GDM1 (cell line): Measurements from ENCODE around the gene TMEM132D.
"Not testable (repeated sequence)": the region's sequence is repeated elsewhere in the genome, so short reads cannot be mapped to it uniquely, and the experiment has no call there.

ENCODE experiments used
- DNase-seq: peaks from one replicate; lab custom pipeline; 2025; lab: John Stamatoyannopoulos, UW

The TMEM132D gene

GRCh38 chr12:129903956-129904829, at the start of gene TMEM132D:
Gene TMEM132D (minus strand): TSS chr12:129904025.
- DNase-seq = no peak

DNA sequence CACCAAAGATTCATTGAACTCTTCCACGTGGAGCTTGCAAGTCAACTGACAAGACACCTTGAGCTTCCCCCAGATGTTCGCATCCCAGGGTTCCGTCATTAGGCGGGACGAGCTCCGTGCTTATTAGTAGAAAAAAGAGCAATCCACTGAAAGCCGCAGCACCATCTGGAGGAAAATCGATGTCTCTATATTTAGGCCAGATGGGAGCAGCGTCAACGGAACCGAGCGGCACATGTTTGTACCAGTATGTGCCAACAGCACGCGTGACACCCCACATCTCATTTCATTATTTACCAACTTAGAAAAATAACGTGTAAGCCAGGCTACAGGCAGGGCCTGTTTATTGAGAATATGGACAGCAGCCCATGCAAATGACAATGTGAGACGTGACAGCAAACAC, 45.8 kb upstream of the TMEM132D start:
- no peak for DNase-seq

DNA sequence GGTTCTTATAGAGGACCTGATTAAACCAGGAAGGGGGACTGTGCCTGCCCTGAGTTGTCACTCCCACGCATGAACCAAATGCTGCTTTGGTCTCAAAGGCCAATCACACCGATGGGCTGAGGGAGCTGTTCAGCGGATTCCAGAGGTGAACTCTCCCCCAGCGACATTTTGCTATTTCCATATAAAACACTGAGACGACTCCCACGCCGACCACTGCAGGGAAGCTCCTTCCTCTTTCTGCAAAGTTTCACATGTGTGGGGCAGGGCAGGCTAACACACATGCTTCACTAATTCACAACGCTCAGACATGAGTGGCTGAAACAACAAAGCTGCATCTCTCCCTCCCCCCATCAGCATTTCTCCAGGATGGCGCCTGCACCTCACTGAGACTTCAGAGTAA, 37.8 kb upstream of the TMEM132D start:
- no peak for DNase-seq

GRCh38 chr12:129938089-129938488, 34.3 kb upstream of the TMEM132D start:
- DNase-seq = no peak

- DNase-seq = no peak
These were observed 33.6 kb upstream of the TMEM132D start for GRCh38 chr12:129937426-129937825.

- DNase-seq = no peak
These were observed 24.8 kb upstream of the TMEM132D start for GRCh38 chr12:129928643-129929042.

DNA sequence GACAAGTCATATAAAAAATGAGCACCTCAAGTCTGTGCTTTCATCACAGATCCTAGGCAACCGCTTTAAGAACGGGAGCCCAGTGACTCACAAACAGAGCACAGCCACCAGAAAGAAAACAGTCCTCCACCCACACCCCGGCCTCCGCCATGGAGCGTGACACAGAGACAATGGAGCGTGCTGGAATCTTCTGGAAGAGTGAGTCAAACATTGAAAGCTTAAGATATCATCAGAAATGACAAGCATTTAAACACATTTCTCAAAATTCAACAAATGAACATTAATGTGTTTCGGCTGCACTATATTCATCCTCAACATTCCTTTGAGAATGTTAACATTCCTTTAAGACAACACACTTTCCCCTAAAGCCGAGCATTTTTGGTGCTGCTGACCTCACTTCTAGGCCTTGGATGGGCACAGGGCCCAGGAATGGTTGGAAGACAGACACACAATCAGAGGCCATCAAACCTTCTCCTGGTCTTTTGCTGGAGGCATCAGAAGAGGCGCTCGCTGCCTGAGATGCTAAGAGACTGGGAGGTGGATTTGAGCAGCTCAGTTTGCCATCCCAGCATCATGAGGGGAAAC, 23.6 kb upstream of the TMEM132D start:
- no peak for DNase-seq

DNA sequence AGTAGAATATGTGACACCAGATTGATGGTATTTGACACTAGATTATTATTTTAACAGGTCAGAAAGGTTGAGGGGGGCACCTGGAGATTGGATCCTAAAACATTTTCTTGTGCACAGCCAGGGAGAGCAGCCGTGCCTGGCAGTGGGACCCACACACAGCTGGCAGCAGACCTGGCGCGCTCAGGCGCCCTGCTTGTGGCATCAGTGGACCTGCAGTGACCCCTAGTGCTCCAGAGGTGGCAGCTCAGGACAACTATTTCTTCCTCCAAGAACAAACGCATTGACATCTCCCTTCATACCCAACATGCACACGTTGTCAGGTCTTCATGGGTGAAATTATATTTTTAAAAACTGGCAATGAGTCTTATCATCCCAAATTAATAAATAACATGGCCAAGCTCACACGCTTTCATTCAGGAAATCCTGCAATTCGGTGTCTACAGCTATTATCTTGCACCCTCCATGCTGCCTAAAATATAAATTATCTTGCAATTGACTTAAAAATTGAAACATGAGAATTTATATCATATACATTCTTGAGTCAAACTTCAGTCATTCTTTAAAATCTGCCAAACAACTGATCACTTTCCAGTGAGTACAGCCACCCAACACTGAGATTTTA, 7.7 kb upstream of the TMEM132D start:
- peak; percentile 8 for DNase-seq

GRCh38 chr12:129909051-129910020, 5.5 kb upstream of the TMEM132D start:
- DNase-seq = no peak

DNA sequence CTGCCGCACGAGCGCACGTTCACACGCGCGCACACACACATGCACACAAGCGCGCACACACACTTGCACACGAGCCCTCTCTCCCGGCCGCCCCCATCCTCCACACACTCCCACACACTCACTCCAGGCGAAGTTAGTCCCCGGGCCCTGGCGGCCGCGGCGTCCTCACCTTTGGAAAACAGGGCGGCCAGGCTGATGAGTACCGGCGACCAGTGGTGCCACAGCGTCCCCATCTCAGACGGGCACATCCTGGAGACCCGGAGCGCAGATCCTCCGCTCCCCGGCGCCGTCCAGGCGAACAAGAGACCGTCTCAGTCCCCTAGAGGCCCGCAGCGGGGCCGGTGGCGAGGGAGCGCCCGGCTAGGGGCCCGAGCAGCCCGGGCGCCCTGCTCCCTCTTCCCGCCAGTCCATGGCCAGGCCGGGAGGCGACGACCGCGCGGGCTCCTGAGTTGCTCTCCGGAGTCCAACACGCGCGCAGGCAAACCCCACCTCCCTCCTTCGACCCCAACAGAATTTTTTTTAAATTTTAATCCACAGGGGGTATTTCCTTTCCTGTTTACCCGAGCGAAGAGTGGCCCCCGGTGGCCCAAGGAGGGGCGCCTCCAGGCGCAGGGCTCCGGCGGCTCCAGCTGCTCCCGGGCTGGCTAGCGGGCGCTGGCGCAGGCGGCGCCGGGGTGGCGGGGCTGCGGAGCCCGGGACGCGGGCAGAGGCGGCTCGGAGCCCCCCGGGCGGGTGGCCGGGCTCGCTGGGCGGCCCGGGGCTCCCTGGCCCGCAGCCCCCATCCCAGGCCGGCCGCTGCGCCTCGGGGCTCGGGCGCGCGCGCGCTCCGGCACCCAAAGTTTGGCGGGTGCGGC, 506 bp downstream of the TMEM132D start:
- no peak for DNase-seq

DNA sequence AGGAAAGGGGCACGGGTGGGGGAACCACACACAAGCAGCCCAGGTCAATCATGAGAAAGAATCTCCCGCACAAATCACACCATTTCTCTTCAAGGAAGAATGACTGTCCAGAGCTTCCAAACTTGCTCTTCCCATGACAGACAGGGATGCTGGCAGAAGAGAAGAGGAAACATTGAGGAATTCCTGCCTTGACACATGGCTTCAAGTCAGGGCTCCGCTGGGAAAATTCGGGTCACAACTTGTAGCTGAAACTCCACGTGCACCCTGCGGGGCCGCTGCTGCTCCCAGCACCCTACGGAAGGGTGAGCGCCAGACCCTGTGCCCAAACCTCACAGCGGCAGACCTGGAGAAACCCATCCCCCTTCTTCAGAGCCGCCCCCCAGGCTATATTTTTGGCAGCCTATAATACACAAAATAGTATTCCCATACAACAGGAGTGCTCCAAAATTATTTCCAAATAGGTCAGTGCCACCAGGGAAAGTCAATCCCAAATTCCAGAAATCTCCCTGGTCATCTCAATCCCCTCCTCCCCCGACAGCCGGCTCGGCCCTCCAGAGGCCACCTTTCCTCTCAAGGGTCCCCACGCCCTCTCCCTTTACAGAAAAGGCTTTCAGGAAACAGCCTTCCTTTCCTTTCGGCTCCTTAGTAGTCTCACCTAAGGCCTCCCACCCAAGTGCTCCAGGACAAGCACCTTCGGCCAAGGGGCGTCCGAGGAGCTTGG, 1.3 kb downstream of the TMEM132D start:
- DNase-seq = no peak

- DNase-seq = no peak
These were observed 2.6 kb downstream of the TMEM132D start for GRCh38 chr12:129901254-129901653.

- DNase-seq = no peak
These were observed 3.5 kb downstream of the TMEM132D start for GRCh38 chr12:129900306-129900705.

DNA sequence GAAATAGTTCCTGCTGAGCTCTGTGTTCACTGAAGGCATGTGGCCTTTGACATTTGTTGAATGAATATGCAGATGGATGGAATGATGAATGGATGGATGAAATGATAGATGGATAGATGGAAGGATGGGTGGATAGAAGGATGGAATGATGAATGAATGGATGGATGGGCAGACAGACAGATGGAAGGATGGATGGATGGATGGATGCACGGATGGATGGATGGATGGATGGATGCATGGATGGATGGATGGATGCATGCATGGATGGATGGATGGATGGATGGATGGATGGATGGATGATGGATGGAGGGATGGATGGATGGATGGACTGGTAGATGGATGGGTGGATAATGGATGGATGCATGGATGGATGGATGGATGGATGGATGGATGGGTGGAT, 4.8 kb downstream of the TMEM132D start:
- not testable (repeated sequence) for DNase-seq

GRCh38 chr12:129893691-129894090, 10.1 kb downstream of the TMEM132D start:
- DNase-seq = no peak

GRCh38 chr12:129887101-129887500, 16.7 kb downstream of the TMEM132D start:
- no peak for DNase-seq

DNA sequence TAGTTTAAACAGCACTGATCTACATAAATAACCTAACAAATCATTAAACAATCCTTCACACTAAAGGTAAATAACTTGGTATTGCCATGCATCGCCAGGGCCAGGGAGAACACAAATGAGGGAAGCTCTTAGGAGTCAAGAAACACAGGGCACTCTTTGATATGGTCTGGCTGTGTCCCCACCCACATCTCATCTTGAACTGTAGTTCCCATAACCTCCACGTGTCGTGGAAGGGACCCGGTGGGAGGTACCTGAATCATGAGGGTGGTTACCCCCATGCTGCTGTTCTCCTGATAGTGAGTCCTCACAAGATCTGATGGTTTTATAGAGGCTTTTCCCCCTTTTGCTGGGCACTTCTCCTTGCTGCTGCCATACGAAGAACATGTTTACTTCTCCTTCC, 17.3 kb downstream of the TMEM132D start:
- DNase-seq = no peak

DNA sequence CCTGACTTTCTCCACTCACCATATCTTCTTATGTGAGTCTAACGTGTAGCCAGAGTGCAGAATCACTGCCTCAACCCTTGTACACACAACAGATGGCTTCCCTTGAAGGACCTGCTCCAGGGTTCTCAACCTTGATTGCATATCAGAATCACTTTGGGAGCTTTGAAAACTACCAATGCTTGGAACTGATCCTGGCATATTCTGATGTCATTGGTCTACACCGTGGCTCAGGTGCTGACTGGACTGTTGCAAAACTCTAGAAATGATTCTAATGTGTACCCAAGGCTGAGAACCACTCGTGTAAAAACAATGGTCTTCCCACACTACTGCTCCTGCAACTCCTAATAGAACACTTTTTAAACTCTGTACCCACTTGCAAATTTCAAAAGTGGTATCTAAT, 18.5 kb downstream of the TMEM132D start:
- DNase-seq = no peak

- DNase-seq = no peak
These were observed 26.4 kb downstream of the TMEM132D start for GRCh38 chr12:129877411-129877810.

DNA sequence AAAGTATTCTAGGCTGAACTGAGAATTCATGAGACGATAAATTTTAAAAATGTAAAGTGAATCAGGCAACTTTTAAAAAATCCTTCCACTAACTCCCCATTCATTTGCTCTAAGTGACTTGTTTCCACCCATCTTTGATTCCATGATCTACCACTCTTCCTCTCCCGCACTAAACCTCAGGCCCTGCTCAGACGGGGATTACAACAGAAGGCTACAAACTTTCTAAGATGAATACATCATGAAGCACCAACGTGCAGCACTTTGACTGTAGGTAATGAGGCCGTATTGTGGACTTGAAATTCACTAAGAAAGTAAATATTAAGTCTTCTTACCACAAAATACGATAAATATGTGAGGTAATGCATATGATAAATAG, 30.0 kb downstream of the TMEM132D start:
- no peak for DNase-seq
